ENCODE measurements around the gene PAIP2B. TPM values are rescaled to one million over a fixed set of nuclear protein-coding genes. Genes with fewer than 3 reads are reported as not detected.
"Not testable (repeated sequence)": the region's sequence is repeated elsewhere in the genome, so short reads cannot be mapped to it uniquely, and the experiment has no call there.

Gene PAIP2B
- total RNA-seq, 1 donor from 2014 or later, result 2.9 TPM

- Mint-ChIP-seq H3K4me1 (ENCODE audit: unreplicated experiment) (peaks cover 23% of the 10 kb centered on the region), H3K27ac (ENCODE audit: unreplicated experiment) (no peak overlapping the region), H3K36me3 (ENCODE audit: low read depth, unreplicated experiment) (no peaks in the 10 kb centered on the region), H3K9me3 (ENCODE audit: unreplicated experiment) (no peaks in the 10 kb centered on the region), H3K27me3 (ENCODE audit: unreplicated experiment) (no peaks in the 10 kb centered on the region), H3K4me3 (ENCODE audit: unreplicated experiment) (no peak overlapping the region)
- TF ChIP-seq CTCF (IDR thresholded peaks at IDR 0.05; ENCODE audit: unreplicated experiment), result no peak
- DNase-seq (ENCODE audit: low spot score), result no peak
These were observed 36.0 kb downstream of the PAIP2B start for GRCh38 chr2:71190656-71191569.

GRCh38 chr2:71187589-71187988 lies 39.3 kb downstream of the PAIP2B start:
- Mint-ChIP-seq H3K4me1 (ENCODE audit: unreplicated experiment) (peaks cover 32% of the 10 kb centered on the region), H3K27ac (ENCODE audit: unreplicated experiment) (no peak overlapping the region), H3K4me3 (ENCODE audit: unreplicated experiment) (no peak overlapping the region), H3K27me3 (ENCODE audit: unreplicated experiment) (no peaks in the 10 kb centered on the region), H3K36me3 (ENCODE audit: low read depth, unreplicated experiment) (no peaks in the 10 kb centered on the region), H3K9me3 (ENCODE audit: unreplicated experiment) (no peaks in the 10 kb centered on the region)
- no peak for DNase-seq (ENCODE audit: low spot score)
- no peak for TF ChIP-seq CTCF (IDR thresholded peaks at IDR 0.05; ENCODE audit: unreplicated experiment)

- H3K27me3 Mint-ChIP-seq (ENCODE audit: unreplicated experiment), result no peaks in the 10 kb centered on the region
- H3K4me3 Mint-ChIP-seq (ENCODE audit: unreplicated experiment), result no peak overlapping the region
- no peak for DNase-seq (ENCODE audit: low spot score)
- H3K9me3 Mint-ChIP-seq (ENCODE audit: unreplicated experiment), result no peaks in the 10 kb centered on the region
- TF ChIP-seq CTCF (IDR thresholded peaks at IDR 0.05; ENCODE audit: unreplicated experiment), result no peak
- H3K4me1 Mint-ChIP-seq (ENCODE audit: unreplicated experiment), result peaks cover 33% of the 10 kb centered on the region
- no peak overlapping the region for H3K27ac Mint-ChIP-seq (ENCODE audit: unreplicated experiment)
- no peaks in the 10 kb centered on the region for H3K36me3 Mint-ChIP-seq (ENCODE audit: low read depth, unreplicated experiment)
These were observed 39.9 kb downstream of the PAIP2B start for GRCh38 chr2:71186973-71187372.

GRCh38 chr2:71183306-71184115 lies 43.4 kb downstream of the PAIP2B start:
- H3K9me3 Mint-ChIP-seq (ENCODE audit: unreplicated experiment); H3K27ac Mint-ChIP-seq (ENCODE audit: unreplicated experiment); DNase-seq (ENCODE audit: low spot score); H3K36me3 Mint-ChIP-seq (ENCODE audit: low read depth, unreplicated experiment); H3K27me3 Mint-ChIP-seq (ENCODE audit: unreplicated experiment); H3K4me3 Mint-ChIP-seq (ENCODE audit: unreplicated experiment): not testable (repeated sequence)
- peaks cover 33% of the 10 kb centered on the region for H3K4me1 Mint-ChIP-seq (ENCODE audit: unreplicated experiment)

GRCh38 chr2:71181316-71181715 lies 45.6 kb downstream of the PAIP2B start:
- Mint-ChIP-seq H3K27me3 (ENCODE audit: unreplicated experiment) (peaks cover under 1% of the 10 kb centered on the region), H3K9me3 (ENCODE audit: unreplicated experiment) (no peaks in the 10 kb centered on the region), H3K36me3 (ENCODE audit: low read depth, unreplicated experiment) (no peaks in the 10 kb centered on the region), H3K27ac (ENCODE audit: unreplicated experiment) (no peak overlapping the region), H3K4me1 (ENCODE audit: unreplicated experiment) (peaks cover 15% of the 10 kb centered on the region), H3K4me3 (ENCODE audit: unreplicated experiment) (no peak overlapping the region)
- DNase-seq (ENCODE audit: low spot score), result no peak
- TF ChIP-seq CTCF (IDR thresholded peaks at IDR 0.05; ENCODE audit: unreplicated experiment), result no peak

GRCh38 chr2:71178836-71179235 lies 48.1 kb downstream of the PAIP2B start:
- H3K4me3 Mint-ChIP-seq (ENCODE audit: unreplicated experiment); H3K27ac Mint-ChIP-seq (ENCODE audit: unreplicated experiment); H3K27me3 Mint-ChIP-seq (ENCODE audit: unreplicated experiment); H3K9me3 Mint-ChIP-seq (ENCODE audit: unreplicated experiment); DNase-seq (ENCODE audit: low spot score); H3K36me3 Mint-ChIP-seq (ENCODE audit: low read depth, unreplicated experiment); H3K4me1 Mint-ChIP-seq (ENCODE audit: unreplicated experiment): not testable (repeated sequence)
